ENCODE data around the gene FAM200B. TPM values are rescaled to one million over a fixed set of nuclear protein-coding genes. Genes with fewer than 3 reads are reported as not detected.

Gene FAM200B
- total and polyA plus RNA-seq, 2 experiments from 2014 or later = 34.4 to 88.0 TPM

- TF ChIP-seq REST (IDR thresholded peaks at IDR 0.05; ENCODE audit: unreplicated experiment) (no peak), ZNF331 (CRISPR knock-in tag; IDR thresholded peaks at IDR 0.05; ENCODE audit: low read depth) (no peak), ZNF114 (CRISPR knock-in tag; IDR thresholded peaks at IDR 0.05) (no peak), EZH2 (IDR thresholded peaks at IDR 0.05; ENCODE audit: low read depth, unreplicated experiment) (no peak), JUNB (IDR thresholded peaks at IDR 0.05; ENCODE audit: unreplicated experiment) (no peak)
These were observed 25.2 kb downstream of the FAM200B start (continued) for GRCh38 chr4:15706646-15707362.

GRCh38 chr4:15707363-15707715 is 25.7 kb downstream of the FAM200B start:
- Mint-ChIP-seq H3K9me3 (no peaks in the 10 kb centered on the region), H3K27me3 (ENCODE audit: insufficient read depth, low read depth, poor library complexity) (peaks cover 10% of the 10 kb centered on the region), H3K36me3 (ENCODE audit: low read depth) (no peaks in the 10 kb centered on the region), H3K4me3 (no peak overlapping the region), H3K4me1 (peaks cover 3% of the 10 kb centered on the region; the same call in 2 of the 3 replicates), H3K27ac (no peak overlapping the region)
- Histone ChIP-seq H3K27ac (ENCODE audit: low read depth) (no peak overlapping the region), H3K9me2 (ENCODE audit: insufficient read depth) (no peaks in the 10 kb centered on the region), H3K4me1 (ENCODE audit: insufficient read depth) (peaks cover 4% of the 10 kb centered on the region), H4K20me1 (replicated peaks; ENCODE audit: insufficient read depth) (no peaks in the 10 kb centered on the region), H2AFZ (no peak overlapping the region), H3K4me2 (no peak overlapping the region), H3K79me2 (replicated peaks; ENCODE audit: insufficient read depth) (no peaks in the 10 kb centered on the region), H3K4me3 (no peak overlapping the region), H3F3A (replicated peaks; ENCODE audit: low read depth) (no peaks in the 10 kb centered on the region; the same call in 1 of the 2 replicates), H3K27me3 (ENCODE audit: insufficient read depth) (peaks cover 4% of the 10 kb centered on the region; the same call in 1 of the 2 replicates), H3K36me3 (ENCODE audit: insufficient read depth) (no peaks in the 10 kb centered on the region)
- DNase-seq (ENCODE audit: low spot score) = no peak
- ATAC-seq = no peak
- TF ChIP-seq REST (IDR thresholded peaks at IDR 0.05; ENCODE audit: unreplicated experiment) (no peak), CTCF (conservative IDR thresholded peaks at IDR 0.05; ENCODE audit: low read depth in 2 of 2) (no peak), EZH2phosphoT487 (IDR thresholded peaks at IDR 0.05; ENCODE audit: unreplicated experiment) (no peak), JUNB (IDR thresholded peaks at IDR 0.05; ENCODE audit: unreplicated experiment) (no peak), ZNF331 (CRISPR knock-in tag; IDR thresholded peaks at IDR 0.05; ENCODE audit: low read depth) (no peak), NANOG (IDR thresholded peaks at IDR 0.05; ENCODE audit: borderline replicate concordance) (no peak), ZNF114 (CRISPR knock-in tag; IDR thresholded peaks at IDR 0.05) (no peak), EZH2 (IDR thresholded peaks at IDR 0.05; ENCODE audit: low read depth, unreplicated experiment) (no peak), ETS1 (IDR thresholded peaks at IDR 0.05) (no peak), POLR2AphosphoS5 (IDR thresholded peaks at IDR 0.05; ENCODE audit: low read depth) (no peak), CREB1 (CRISPR knock-in tag; IDR thresholded peaks at IDR 0.05; ENCODE audit: low read depth) (no peak)

Measured in GM23338 (cell line).